HG03139 (cell line): ENCODE data around the gene ELOVL1.

Source experiments
- ATAC-seq: cut with Tn5 transposase; IDR thresholded peaks from one replicate; pipeline ENCODE4 v1.9.1; 2021; ENCODE audit not compliant: unreplicated experiment

The ELOVL1 gene

DNA sequence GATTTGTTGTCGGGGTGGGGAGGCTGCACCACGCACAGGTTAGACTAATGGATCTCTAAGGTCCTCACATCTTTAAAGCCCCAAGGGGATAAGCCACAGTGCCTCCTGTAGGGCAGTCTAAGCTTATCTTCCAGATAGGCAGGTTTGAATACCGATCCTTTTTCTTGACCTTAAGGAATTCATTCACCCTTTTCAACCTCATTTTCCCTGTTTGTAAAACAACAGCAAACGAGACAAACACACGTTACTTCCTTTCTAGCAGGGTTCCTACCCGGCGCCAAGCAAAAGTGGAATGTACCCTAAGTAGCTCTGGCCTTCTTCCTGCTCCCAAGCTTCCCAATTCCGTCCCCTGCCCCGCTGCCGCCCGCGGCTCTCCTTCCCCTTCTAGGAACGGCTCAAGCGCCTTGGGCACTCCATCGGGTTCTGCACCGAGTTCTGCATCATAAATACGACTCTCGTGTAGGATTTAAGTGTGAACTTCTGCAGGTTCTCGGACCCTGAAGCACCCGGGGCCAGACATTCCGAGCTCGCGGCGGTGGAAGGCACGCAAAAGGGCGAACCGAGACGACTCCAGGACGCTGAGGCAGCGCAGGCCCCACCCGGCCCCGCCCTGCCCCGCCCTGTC, 9.6 kb downstream of the ELOVL1 start:
- ATAC-seq = no peak

DNA sequence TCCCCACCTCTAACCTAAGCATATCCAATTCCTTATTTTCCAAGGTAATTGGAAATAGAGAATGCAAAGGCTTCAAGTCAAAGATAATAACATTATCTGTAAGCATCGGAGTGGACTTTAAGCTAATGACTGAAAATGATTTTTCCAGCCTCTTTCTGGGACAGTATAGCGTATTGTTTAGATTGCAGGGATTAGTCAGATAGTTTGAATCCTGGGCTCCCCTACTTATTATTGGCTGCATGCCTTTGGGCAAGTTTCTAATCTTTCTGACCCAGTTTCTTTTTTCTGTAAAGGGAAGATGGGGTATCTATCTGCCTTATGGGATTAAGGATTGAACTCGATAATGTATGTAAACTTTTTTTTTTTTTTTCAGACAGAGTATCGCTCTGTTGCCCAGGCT, 10.6 kb downstream of the ELOVL1 start:
- ATAC-seq = no peak

GRCh38 chr1:43354936-43355335, 12.9 kb downstream of the ELOVL1 start:
- no peak for ATAC-seq

GRCh38 chr1:43354471-43354870, 13.3 kb downstream of the ELOVL1 start:
- no peak for ATAC-seq

DNA sequence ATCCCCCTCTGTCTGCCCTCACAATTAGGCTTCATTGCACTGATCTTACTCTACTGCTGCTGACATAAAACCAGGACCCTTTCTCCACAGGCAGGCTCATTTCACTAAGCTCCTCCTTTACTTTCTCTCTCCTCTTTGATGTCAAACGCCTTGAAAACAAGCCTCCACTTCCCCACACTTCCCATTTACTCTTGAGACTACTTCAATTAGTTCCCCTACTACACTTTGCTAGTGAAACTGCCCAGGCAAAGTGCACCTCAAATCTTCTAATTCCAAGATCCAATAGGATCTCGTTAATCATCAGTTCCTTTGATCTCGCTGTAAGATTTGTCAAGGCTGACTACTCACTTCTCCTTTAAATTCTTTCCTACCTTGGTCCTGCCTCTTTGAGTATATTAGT, 14.9 kb downstream of the ELOVL1 start:
- ATAC-seq = no peak

- ATAC-seq = no peak
Measured at GRCh38 chr1:43352351-43352705, 15.5 kb downstream of the ELOVL1 start.

- no peak for ATAC-seq
Measured at GRCh38 chr1:43351421-43352350, 16.1 kb downstream of the ELOVL1 start.

DNA sequence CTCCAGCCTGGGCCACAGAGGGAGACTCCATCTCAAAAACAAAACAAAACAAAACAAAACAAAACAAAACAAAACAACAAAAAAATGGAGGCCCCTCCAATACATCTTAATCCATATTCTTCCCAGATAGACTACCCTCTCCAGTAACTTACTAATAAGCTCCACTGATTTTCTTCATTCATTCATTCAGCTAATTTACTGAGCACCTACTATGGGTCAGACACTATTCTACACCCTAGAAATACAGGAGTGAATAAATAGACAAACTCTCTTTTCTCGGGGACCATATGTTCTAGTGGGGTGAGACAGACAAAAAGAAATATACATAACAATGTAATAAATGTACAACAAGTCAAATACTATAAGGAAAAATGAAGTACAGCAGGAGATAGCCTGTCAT, 16.8 kb downstream of the ELOVL1 start:
- ATAC-seq = no peak

DNA sequence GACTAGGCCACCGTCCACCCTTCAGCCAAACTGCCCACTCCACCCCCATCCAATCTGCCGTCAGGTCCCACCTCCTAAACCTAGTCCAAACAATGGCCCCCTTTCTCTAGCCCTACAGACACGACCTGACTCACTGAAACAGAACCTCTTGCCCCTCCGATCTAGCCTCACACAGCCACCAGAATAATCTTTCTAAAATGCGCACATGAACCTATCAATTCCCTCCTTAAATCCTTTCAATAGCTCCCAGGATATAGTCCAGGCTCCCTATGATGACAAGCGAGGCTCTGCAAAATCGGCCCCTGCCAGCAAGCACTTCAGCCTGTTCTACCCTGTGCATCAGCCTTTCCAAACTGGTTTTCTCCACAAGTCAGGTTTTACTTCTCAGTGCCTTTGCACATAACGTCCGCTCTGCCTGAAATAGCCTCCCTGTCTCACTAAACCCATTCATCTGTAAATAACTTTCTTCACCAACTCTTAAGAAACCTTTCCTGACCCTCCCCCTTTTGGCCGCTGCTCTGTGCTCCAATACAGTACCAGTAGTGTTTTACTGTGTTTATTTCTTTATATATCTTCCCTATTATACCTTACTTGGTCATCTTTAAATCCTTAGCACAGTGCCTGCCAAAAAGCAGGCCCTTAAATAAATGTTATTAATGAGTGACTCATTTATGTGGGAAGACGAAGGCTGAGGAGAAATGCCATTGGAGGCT, 18.1 kb downstream of the ELOVL1 start:
- no peak for ATAC-seq

DNA sequence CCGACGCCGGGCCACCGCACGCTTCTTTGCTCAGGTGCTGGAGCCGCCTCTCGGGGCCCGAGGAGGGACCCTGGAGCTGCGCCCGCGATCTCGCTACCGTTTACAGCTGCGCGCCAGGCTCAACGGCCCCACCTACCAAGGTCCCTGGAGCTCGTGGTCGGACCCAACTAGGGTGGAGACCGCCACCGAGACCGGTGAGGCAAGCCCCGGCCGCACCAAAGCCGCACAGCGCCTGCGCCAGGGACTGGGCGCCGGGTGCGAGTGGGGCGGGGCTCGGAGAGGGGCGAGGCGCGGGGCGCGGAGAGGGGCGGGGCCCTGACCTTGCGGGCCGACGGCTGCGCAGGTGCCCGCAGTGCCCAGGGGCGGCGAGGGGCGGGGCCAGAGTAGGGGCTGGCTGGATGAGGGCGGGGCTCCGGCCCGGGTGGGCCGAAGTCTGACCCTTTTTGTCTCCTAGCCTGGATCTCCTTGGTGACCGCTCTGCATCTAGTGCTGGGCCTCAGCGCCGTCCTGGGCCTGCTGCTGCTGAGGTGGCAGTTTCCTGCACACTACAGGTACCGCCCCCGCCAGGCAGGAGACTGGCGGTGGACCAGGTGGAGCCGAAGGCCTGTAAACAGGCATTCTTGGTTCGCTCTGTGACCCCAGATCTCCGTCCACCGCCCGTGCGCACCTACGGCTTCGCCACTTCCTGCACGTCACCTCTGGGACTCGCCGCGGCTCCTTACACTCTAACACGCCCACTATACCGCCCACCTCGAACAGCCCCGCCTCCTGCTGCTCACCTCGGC, 18.8 kb downstream of the ELOVL1 start:
- no peak for ATAC-seq

GRCh38 chr1:43348343-43348808, 19.4 kb downstream of the ELOVL1 start:
- ATAC-seq = no peak

- ATAC-seq = no peak
Measured at GRCh38 chr1:43346636-43347035, 21.2 kb downstream of the ELOVL1 start.

DNA sequence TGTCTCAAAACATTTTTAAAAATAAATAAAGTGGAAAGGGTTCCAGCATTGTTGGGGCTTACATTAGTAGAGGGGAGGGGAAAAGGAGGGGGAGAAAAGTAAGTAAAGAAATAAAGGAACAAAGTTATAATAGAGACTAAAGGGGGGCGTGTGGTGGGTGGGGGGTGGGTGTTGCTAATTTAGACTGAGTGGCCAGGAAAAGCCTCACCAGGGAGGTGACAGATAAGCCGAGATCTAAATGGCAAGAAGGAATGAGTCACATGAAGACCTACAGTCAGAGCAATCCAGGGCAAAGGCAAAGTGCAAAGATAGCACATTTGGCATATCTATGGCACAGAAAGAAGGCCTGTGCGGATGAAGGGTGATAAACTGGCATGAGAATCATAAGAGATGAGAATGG, 22.7 kb downstream of the ELOVL1 start:
- no peak for ATAC-seq

- no peak for ATAC-seq
Measured at GRCh38 chr1:43344267-43344850, 23.5 kb downstream of the ELOVL1 start.

DNA sequence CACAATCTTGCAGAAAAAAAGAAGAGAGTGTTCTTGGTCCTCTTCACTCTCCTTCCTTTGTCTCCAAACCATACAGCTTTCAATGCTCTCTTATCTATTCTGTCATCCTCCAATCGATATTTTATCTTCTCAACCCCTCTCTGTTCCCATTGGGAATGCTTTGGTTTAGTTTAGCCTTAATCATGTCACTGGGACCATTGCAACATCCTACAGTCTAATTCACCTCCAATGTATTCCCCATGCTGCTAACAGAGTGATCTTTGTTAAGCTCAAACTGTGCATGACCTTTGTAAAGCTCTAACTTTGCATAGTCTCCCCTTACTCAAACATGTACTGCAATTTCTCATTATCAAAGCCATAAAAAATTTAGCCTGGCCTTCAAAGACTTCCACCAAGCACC, 27.3 kb downstream of the ELOVL1 start:
- no peak for ATAC-seq

DNA sequence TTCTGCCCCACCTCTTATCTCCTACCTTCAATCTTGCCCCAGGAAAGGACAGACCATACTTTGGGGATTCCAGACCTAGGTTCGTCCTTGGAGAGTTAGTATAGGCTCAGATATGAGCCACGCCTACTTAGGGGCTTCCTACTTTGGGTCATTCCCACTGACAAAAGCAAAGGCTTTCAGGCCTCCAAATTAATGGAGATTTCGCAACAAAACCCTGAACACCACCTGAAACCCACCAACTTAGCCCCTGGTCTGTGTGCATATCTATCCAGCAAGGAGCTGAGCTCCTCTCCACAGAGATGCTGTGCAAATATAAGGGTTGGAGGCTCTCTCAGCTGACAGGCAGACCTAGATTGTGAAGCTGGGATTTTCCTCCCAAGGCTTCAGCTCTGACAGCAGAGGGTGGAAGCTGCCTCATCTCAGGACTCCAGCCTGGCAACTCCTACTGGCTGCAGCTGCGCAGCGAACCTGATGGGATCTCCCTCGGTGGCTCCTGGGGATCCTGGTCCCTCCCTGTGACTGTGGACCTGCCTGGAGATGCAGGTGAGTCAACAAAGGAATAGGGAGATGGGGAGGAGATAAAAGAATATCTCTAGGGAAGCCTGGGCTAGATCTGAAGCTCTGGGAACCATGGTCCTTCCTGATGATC, 28.1 kb downstream of the ELOVL1 start:
- ATAC-seq = no peak

- no peak for ATAC-seq
Measured at GRCh38 chr1:43338001-43338400, 29.8 kb downstream of the ELOVL1 start.

DNA sequence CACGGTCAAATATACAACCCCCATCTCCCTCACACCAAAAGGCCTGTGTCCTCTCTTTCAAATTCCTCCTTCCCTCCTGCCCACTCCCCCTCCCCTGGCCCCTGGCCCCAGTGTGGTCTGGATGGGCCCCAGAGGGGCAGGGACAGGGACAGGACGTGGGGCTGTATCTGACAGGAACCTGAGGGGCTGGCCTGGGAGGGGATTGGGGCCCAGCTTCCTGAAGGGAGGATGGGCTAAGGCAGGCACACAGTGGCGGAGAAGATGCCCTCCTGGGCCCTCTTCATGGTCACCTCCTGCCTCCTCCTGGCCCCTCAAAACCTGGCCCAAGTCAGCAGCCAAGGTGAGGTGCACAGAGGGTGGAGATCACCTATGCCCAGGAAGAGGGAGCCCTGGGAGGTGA, 30.2 kb downstream of the ELOVL1 start, which contains the start of gene MPL:
MPL (plus strand) TSS at position 231 of the 400 bp plus-strand sequence; CDS start at position 262, 31 bp downstream.
- ATAC-seq = no peak

DNA sequence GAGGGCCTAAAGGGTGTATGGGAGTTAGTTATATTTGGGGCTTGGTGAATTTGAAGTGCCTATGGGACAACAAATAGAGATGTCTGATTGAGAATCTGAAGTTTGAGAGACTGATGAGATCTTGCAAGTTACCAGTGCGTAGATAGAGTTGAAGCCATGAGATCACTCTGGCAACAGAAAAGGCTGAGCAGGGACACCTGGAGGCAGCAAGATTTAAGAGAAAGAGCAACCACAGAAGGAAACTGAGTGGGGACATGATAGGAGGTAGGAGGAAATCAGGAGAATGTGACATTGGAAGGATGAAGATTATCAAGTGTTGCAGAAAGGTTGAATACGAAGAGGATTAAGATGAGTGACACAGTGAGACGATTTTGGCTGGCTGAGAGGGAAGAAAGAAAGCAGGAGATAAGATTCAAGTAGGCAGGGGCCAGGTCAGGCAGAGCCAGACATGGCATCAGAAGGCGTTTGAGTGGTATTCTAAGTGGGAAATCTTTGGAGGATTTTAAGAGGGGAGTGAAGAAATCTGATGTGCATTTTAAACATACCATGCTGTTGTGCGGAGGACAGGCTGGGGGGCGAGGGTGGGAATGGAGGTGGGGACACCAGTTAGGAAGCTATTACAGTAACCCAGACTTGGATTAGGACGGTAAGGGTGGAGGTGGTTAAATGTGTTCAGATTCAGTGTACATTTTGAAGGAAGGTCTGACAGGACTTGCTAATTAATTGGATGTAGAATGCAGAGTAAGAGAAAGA, 33.2 kb downstream of the ELOVL1 start:
- no peak for ATAC-seq
